ENCODE results near the gene PADI3.

DNA sequence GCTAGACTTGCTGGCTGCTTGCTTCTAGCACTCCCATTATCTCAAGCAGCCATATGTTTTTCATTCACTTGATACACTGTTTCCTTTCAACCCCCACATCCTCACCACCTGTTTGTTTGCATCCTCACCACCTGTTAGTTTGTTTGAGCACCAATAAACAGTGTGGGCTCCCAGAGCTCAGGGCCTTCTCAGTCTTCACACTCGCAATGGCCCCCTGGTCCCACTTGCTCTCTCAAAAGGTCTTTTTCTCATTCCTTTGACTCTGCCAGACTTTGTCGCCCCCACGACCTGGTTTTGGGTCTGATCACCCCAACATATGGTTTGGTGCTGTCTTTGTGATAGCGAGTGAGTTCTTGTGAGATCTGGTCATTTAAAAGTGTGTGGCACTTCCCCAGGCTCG is 52.9 kb downstream of the PADI3 start:
- no peak for TF ChIP-seq POLR2A (IDR thresholded peaks at IDR 0.05; ENCODE audit: control extremely low read depth in 1 of 2, low read depth in 2 of 2, low read length in 2 of 2)
- TF ChIP-seq, protein P1, sequence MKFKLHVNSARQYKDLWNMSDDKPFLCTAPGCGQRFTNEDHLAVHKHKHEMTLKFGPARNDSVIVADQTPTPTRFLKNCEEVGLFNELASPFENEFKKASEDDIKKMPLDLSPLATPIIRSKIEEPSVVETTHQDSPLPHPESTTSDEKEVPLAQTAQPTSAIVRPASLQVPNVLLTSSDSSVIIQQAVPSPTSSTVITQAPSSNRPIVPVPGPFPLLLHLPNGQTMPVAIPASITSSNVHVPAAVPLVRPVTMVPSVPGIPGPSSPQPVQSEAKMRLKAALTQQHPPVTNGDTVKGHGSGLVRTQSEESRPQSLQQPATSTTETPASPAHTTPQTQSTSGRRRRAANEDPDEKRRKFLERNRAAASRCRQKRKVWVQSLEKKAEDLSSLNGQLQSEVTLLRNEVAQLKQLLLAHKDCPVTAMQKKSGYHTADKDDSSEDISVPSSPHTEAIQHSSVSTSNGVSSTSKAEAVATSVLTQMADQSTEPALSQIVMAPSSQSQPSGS (IDR thresholded peaks at IDR 0.05; ENCODE audit: low read length): no peak
- TF ChIP-seq SP1 (IDR thresholded peaks at IDR 0.05; ENCODE audit: low read depth, low read length): no peak
- TF ChIP-seq CHD1 (IDR thresholded peaks at IDR 0.05; ENCODE audit: low read depth, low read length): no peak
- TF ChIP-seq FOSL1 (IDR thresholded peaks at IDR 0.05; ENCODE audit: insufficient read depth, low read depth, low read length): no peak
- TF ChIP-seq, protein P2, sequence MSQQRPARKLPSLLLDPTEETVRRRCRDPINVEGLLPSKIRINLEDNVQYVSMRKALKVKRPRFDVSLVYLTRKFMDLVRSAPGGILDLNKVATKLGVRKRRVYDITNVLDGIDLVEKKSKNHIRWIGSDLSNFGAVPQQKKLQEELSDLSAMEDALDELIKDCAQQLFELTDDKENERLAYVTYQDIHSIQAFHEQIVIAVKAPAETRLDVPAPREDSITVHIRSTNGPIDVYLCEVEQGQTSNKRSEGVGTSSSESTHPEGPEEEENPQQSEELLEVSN (IDR thresholded peaks at IDR 0.05): no peak
- no peak for TF ChIP-seq TEAD4 (IDR thresholded peaks at IDR 0.05; ENCODE audit: low read depth, low read length)

Data from H1 (cell line).